HG02970 (cell line): Measurements from ENCODE around the gene ZNF101.

Source experiments
- ATAC-seq: cut with Tn5 transposase; IDR thresholded peaks from one replicate; pipeline ENCODE4 v1.9.1; 2021; ENCODE audit warnings: mild to moderate bottlenecking, moderate library complexity, moderate number of reproducible peaks; ENCODE audit not compliant: unreplicated experiment, low FRiP score

Gene ZNF101

DNA sequence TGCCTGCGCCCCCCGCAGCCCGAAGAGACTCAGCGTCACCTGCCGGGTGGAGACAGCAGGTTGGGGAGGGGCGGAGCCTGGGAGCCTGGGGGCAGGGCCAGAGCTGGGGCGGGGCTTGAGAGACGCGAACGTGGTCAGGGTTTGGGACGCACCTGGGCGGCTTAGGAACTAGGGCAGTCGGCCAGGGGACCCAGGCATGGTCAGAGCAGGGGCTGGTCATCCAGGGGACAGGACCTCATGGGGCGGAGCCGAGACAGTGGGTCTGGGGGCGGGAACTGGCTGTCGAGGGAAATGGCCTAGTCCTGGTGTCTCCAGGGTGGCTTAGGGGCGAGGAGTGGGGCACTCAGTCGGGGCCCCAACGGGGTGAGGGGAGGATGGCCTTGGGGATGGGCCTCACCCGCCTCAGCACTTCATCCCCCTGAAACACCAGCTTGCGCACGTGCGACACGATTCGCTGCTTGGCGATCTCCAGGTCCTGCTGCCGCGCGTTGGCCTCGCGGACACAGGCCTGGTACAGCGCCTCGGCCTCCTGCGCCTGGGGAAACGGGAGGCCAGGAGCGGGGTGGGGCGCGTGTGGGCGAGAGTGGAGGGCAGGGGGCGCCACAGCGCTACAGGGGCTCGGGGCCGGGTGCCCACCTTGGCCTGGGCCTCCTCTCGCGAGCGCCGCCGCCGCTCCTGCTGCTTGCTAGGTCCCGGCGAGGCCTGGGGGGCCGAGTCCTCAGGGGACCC lies 31.0 kb upstream of the ZNF101 start:
- ATAC-seq = no peak

- no peak for ATAC-seq
These were observed 26.0 kb upstream of the ZNF101 start for GRCh38 chr19:19642506-19643157.

- peak; percentile 70 for ATAC-seq
These were observed 25.2 kb upstream of the ZNF101 start, which contains the start of gene GMIP for GRCh38 chr19:19643158-19644053. Gene GMIP (minus strand): TSS chr19:19643657. CDS start chr19:19643529, 128 bp downstream.

DNA sequence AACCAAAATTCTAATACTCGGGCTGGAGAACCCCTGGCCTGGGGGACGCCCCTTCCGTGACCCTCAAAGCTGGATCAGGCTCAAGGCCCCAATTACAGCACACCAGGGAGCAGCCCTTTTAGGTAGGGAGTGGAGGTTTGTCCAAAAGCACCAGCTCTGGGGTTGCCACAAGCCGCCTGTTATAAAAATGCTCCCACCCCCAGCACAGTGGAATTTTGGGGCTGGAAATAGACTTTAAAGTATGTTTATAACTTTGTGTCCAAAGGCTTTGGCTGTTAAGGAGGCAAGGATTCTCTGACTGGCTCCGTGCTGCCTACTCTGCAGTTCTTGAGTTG lies 24.6 kb upstream of the ZNF101 start:
- no peak for ATAC-seq

DNA sequence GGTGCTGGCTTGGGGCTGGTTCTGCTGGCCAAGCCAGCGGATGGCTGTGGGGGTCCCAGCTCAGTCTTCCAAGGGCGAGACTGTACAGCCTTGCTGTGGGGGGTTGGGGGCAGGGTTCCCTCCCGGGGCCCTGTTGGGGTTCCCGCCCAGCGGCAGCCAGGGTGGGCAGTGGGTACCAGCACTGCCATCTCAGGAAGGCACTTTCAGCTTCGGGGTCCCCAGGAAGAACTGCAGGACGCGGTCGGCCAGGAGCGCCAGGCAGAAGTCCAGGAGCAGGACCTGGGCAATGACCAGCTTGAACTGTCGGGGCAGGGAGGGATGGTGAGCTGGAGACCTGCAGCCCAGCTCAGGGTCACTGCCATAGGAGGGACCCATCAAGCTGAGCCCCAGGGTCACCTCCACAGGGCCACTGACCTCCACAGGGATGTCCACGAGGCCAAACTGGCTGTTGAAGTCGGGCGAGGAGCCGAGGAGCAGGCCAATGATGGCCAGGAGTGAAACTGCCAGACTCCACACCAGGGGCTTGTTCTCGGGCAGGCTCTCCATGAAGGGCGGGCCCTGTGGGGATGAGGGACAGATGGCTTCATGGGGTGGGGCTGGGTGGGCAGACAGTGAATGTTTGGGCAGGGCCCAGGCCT lies 23.3 kb upstream of the ZNF101 start:
- ATAC-seq = no peak

DNA sequence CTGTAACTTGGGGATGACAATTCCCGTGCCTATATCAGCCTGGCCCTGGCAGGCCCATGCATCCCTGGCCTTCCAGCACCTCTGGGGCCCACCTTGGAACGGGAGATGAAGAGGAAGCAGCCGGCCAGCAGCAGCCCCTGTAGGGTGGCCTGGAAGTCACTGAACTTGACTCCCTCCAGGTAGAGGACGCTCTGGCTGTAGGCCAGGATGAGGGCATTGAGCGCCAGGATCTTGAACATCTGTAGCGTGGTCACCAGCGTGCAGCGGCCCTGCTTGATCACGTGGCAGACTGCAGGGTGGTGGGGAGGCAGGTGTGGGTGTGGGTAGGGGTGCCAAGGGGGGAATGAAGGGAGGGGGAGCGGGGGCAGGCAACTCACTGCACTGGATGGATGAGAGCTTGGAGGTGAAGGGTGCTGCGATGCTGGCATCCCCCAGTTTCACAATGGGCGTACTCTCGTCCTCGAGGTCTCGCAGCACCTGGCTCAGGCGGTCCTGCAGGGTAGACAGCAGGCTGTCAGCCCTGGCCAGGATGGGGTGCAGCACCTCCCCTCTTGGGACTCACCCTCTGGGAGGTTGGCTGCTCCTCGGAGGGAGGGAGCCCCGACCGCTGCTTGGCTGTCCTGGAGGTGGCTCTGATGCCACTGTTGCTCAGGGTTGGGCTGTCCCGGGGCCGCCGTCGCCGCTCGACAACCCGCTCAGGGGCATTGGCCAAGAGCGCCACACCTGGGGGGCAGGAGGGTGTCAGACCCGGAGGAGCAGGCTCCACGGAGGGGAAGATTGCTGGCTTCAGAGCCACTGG lies 21.4 kb upstream of the ZNF101 start:
- ATAC-seq = no peak

DNA sequence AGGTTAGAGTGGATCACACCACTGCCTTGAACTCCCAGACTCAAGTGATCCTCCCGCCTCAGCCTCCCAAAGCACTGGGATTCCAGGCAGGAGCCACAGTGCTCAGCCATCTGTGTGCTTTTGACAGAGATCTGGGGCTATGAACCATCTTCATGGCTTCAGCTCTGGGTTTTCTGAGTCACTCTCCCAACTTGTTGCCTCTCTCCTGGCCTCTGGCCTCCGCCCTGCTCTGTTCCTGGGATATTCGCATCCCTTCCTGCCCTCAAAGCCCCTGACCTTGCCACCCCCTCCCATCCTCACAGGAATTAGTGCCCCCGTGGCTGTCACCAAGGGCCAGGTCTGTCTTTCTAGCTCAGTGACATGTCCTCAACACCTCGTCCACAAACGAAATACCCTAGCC lies 19.5 kb upstream of the ZNF101 start:
- ATAC-seq = no peak

- no peak for ATAC-seq
These were observed 19.1 kb upstream of the ZNF101 start for GRCh38 chr19:19649580-19649995.

DNA sequence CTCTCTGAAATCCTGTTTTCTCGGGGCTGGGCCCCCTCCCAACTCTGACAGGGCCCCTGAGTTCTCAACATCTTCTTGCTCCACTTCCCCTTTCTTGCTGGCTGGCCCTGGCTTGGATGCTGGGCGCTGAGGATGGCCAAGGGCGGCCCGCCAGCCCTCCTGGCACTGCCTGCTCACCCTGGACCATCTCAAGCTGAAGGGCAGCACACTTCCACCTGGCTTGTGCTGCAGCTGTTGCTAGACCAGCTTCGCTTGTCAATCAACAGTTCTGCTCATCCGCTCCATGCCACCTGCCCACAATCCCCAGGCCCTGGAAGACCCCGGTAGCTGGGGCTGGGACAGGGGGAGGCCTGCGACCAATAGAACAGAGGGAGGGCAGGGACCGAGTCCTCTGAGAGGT lies 18.3 kb upstream of the ZNF101 start:
- ATAC-seq = no peak

DNA sequence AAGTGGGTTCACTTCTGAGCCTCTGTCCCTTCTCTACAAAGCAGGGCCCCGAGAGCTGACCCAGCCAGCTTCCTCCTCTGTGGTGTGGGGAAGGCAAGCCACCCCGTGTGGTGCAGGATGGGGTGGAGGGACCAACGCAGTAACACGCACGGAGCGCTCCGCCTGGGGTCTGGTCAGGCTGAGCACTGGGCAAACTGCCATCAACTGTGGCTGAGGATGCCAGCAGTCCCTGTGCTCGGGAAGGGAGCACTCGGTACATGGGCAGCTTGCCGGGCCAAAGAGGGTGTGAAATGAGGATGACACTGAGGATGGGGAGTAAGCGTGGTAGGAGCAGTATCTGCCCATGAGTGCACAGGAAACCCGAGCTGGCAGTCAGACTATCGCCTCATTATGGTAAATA lies 17.6 kb upstream of the ZNF101 start:
- ATAC-seq = no peak

DNA sequence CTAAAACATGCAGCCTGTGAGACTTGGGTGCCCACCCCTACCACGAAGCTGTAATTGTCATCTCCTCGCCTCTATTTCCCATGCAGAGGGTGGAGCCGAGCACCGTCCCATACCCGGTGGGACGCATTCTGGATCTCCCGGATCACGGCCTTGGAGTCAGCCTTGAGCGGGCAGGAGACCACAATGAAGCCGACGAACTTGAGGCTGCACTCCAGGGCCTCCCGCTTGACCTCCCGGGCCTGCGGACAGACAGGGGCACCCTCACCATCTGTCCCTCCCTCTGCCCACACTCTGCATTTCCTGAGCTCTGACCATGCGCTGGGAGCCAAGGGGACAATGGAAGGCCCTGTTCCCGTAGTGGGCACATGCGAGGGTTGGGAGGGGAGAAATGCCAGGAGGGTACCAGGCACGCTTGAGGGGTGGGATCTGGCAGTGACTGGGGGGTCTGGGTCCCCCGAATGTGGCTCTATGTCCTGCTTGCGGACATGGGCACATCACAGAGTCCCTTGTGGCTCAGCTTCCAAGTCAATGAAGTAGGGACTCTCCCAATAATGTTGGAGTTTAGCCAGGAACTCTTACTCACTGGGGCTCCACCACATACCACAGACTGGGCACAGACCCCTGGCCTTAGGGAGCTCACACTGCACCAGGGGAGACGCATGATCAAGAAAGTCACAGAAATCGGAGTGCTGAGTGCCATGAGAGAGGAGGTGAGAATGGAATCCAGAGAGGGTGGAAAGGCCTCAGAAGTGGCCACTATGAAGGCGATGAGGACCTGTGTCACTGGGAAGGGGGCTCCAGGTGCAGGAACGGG lies 15.9 kb upstream of the ZNF101 start:
- ATAC-seq = no peak

- ATAC-seq = no peak
These were observed 15.0 kb upstream of the ZNF101 start for GRCh38 chr19:19653597-19654147.

GRCh38 chr19:19654441-19654840 lies 14.2 kb upstream of the ZNF101 start:
- ATAC-seq = no peak

DNA sequence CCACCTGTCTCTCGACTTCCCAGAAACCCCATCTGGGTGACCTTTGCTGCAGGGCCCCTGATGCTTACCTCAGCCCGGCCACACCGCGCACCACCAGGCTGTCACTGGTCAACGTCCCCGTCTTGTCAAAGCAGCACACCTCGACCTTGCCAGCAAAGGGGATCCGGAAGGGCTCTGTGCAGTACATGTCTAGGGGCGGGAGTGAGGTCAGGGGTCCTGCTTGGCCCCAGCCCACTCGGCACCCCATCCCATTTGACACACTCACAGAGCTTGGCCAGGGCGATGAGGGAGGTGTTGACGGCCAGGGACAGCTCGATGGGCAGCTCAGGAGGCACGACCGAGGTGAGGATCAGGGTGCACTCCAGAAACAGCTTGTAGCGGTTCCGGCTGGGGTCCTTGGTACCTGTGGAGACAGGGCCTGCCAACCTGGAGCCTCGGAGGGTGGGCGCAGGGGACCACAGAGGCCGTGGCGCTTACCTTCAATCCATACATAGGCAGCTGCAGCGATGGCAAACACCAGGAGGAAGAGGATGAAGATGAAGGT lies 13.5 kb upstream of the ZNF101 start:
- ATAC-seq = no peak

DNA sequence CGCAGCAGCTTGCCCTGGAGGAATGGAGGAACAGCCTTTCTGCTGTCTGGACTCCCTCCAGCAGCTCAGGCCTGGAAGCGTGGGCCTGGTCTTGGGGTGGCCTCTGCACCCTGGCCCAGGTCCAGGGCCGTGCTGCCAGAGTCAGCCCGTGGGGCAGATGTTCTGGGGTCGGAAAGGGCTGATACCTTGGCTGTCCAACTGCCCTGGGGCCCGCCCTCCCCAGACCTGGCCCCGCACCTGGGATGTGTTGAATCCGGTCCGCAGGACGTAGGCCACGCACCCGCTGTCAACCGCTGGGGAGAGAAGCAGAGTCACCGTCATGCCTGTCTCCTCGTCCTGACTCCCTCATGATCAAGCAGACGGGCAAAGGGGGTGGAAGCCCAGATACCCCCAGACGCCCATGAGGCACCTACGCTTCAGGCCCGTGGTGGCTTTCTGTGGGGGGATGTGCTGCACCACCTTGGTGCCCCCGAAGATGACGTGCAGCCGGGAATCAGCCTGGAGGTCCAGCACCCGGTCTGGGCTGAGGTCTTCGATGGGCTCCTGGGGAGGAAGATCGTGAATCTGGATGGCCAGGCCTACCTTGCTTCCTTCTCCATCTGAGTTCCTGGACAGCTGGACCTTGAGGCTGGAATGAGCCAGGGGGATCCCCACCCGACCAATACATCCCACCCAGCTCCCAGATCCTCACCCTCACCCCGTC lies 12.8 kb upstream of the ZNF101 start:
- no peak for ATAC-seq

DNA sequence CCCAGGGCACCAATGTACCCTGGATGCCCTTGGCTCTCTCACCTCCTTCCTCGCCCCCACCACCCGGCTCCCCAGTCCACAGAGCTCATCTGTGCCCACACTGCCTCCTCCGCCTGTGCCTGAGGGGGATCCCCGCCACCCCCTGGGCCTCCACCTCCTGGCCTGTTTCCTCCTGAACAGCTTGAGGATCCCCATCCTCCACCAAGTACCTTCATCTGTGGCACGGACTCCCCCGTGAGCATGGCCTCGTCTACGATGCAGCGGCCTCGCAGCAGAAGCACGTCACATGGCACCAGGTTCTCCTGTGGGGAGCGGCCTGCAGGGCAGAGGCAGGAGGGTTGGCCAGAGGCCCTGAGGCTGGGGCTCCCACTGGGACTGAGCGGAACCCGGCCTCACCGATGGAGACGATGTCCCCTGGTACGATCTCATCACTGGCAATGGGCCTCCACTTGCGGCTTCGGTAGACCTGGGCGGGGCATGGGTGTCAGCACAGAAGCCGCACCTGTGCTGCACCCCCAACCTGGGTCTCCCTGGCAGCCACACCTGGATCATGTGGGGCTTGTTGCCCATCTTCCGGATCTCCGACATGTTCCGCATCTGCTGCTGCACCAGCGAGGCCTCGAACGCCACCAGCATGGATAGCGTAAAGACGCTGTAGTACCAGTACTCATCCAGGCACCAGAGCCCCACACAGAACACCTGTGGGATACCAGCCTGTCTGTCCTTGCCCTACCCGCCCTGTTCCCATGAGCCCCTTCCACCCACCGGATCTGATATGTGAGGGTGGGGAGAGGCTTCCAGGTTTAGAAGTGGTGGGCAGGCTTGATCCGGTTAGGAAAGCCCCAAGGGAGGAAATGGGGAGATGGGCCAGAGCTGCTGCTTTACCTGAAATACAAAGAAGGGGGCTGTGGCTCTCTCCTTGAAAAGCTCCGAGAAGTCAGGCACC lies 11.9 kb upstream of the ZNF101 start:
- no peak for ATAC-seq

- ATAC-seq = no peak
These were observed 11.2 kb upstream of the ZNF101 start for GRCh38 chr19:19657397-19657783.
